HG02798 (cell line): ENCODE measurements around the gene LDLRAP1.
"Not testable (repeated sequence)": the region's sequence is repeated elsewhere in the genome, so short reads cannot be mapped to it uniquely, and the experiment has no call there.

Source experiments
- ATAC-seq: cut with Tn5 transposase; IDR thresholded peaks from one replicate; pipeline ENCODE4 v1.9.1; 2021; ENCODE audit warnings: mild to moderate bottlenecking; ENCODE audit not compliant: unreplicated experiment, poor library complexity

Gene LDLRAP1

GRCh38 chr1:25543425-25544242 is at the start of gene LDLRAP1:
LDLRAP1 (plus strand) TSS chr1:25543606; CDS start chr1:25543699, 93 bp downstream.
- peak; percentile 94 for ATAC-seq

- ATAC-seq, result no peak
Observed at GRCh38 chr1:25494952-25495351, 48.5 kb upstream of the LDLRAP1 start.

GRCh38 chr1:25500694-25501093 is 42.7 kb upstream of the LDLRAP1 start:
- ATAC-seq, result no peak

GRCh38 chr1:25501235-25502058 is 42.0 kb upstream of the LDLRAP1 start:
- ATAC-seq, result no peak

- no peak for ATAC-seq
Observed at GRCh38 chr1:25502957-25503356, 40.4 kb upstream of the LDLRAP1 start.

- ATAC-seq, result no peak
Observed at GRCh38 chr1:25503551-25504426, 39.6 kb upstream of the LDLRAP1 start.

- no peak for ATAC-seq
Observed at GRCh38 chr1:25504706-25505595, 38.5 kb upstream of the LDLRAP1 start.

- no peak for ATAC-seq
Observed at GRCh38 chr1:25505656-25506385, 37.6 kb upstream of the LDLRAP1 start.

- ATAC-seq, result not testable (repeated sequence)
Observed at GRCh38 chr1:25506566-25507463, 36.6 kb upstream of the LDLRAP1 start.

- ATAC-seq, result no peak
Observed at GRCh38 chr1:25513666-25514065, 29.7 kb upstream of the LDLRAP1 start.

GRCh38 chr1:25515033-25515432 is 28.4 kb upstream of the LDLRAP1 start:
- ATAC-seq, result no peak

- ATAC-seq, result no peak
Observed at GRCh38 chr1:25516686-25517085, 26.7 kb upstream of the LDLRAP1 start.

GRCh38 chr1:25517476-25518394 is 25.7 kb upstream of the LDLRAP1 start:
- no peak for ATAC-seq

- ATAC-seq, result no peak
Observed at GRCh38 chr1:25519624-25520023, 23.8 kb upstream of the LDLRAP1 start.

GRCh38 chr1:25520446-25521061 is 22.9 kb upstream of the LDLRAP1 start:
- no peak for ATAC-seq

GRCh38 chr1:25522031-25522655 is 21.3 kb upstream of the LDLRAP1 start:
- no peak for ATAC-seq
